COLO668 (cell line): ENCODE measurements around the gene CILP2.

Experiments used
- DNase-seq: peaks from one replicate; lab custom pipeline; 2025; ENCODE audit not compliant: unreplicated experiment; lab: John Stamatoyannopoulos, UW

Gene CILP2

DNA sequence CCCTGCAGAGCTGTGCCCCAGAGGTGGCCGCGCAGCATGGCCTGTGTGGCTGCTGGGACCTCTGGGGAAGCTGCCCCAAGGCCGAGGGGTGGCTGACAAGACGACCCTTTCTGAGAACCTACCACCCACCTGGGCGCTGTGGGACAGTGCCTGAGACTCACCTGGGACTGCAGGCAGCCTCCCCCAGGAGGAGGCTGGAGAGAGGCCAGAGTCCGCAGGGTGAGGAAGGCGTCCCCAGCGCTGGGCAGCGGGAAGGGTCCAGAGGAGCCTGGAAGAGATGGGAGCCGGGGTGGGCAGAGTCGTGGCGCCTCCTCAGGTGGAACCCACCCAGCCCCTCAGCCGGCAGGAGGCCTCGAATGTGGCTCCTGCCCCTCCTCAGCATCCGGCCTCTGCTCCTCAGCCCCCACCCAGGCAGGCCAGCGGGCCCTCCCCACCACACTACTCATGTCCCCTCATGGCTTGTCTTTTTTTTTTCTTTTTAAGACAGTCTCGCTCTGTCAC is 25.3 kb downstream of the CILP2 start:
- DNase-seq: no peak

DNA sequence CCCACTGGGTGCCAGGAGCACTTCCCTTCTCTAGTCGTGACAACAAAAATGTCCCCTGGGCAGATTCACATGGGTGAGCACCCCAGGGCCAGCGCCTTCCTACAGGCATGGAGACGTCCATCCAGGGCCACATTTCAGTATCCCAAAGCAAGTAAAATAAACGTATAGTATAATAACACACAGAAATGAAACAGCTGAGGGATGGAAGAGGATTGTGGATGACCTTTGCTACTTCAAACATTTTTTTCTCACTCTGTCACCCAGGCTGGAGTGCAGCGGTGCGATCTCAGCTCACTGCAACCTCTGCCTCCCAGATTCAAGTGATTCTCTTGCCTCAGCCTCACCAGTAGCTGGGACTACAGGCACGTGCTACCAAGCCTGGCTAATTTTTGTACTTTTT is 28.2 kb downstream of the CILP2 start:
- DNase-seq: no peak

DNA sequence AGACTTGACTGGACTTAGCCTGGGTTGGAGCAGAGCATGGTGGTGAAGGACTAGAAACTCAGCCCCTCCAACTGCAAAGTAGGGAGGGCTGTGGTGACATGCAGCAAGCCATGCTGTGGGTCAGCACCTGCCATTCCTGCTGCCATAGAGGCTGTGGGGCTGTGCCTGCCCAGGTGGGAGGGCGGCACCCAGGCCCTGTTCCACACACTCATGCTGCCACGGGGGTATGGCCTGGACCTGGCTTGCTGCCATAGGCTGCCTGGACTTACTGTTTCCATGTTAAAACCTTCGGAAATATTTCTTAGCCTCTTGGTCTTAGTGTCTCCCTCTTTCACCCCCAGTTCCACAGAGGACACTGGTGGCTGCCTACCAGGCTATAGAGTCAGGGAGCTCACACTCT is 29.3 kb downstream of the CILP2 start:
- no peak for DNase-seq

GRCh38 chr19:19568802-19569756 is 31.0 kb downstream of the CILP2 start:
- no peak for DNase-seq

GRCh38 chr19:19570571-19570970 is 32.5 kb downstream of the CILP2 start:
- no peak for DNase-seq

DNA sequence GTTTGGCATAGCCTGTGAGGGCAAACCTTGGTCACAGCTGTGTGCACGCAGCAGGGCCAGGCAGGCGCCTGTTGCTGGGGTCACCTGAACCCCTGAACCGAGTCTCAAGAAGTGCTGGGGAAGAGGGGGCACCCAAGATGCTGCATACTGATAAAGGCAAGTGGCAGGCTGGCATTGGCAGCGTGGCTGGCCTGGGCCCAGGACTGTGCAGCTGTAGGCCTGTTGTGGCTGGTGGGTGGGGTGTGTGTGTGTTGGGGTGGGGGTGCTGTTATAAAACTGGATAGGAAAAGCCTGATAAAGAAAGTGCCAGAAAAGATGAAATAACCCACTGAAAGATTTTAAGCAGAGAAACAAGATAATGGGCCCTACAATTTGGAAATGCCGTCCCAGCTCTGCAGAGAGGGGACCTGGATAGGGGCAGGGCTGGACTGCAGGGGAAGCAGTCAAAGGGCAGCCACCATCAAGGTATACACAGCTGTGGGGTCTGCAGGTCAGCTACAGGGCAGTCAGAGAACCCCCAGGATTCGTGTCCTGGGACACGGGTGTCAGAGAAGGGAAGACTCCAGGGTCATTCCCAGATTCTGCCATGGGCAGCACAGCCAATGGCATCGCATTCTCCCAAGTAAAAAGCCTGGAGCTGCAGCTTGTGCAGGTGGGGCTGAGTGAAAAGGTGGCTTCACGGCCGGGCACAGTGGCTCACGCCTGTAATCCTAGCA is 33.2 kb downstream of the CILP2 start:
- no peak for DNase-seq

- DNase-seq: no peak
These were observed 37.3 kb downstream of the CILP2 start for GRCh38 chr19:19575411-19575810.

DNA sequence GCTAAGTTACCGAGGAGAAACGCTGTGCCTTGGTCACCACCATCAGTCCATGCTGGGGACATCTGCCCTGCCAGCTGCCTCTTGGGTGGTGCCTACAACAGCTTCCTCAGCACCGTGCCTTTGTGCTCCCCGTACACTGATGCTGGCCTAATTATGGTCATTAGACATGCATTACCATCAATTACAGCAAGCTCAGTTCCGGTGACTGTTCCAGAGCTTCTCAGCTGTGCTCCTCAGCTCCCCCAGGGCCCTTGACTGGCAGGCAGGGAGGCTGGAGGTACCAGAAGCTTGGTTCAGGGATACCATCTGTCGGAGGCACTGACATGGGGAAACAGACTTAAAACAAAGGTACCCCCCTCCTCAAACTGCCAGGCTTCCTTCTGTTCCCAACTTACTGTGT is 40.2 kb downstream of the CILP2 start:
- no peak for DNase-seq

- DNase-seq: no peak
These were observed 41.7 kb downstream of the CILP2 start for GRCh38 chr19:19579533-19580361.

- DNase-seq: no peak
These were observed 42.4 kb downstream of the CILP2 start for GRCh38 chr19:19580418-19580817.

- no peak for DNase-seq
These were observed 43.3 kb downstream of the CILP2 start for GRCh38 chr19:19581391-19581790.

DNA sequence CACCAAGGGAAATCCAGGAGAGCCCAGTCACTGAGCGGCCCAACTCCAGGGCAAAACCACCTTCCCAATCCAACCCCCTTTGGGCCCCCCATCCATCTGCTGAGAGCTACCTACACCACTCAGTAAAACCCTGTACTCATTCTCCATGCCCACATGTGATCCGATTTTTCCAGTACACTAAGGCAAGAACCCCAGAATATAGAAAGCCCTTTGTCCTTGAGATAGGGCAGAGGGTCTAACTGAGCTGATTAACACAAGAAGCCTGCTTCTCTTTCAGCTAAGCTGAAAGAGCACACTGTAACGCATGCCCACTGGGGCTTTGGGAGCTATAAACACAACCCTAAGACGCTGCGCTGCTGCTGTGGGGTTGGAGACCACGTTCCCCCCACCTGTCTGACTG is 44.4 kb downstream of the CILP2 start:
- no peak for DNase-seq

GRCh38 chr19:19584356-19584755 is 46.3 kb downstream of the CILP2 start:
- DNase-seq: no peak

DNA sequence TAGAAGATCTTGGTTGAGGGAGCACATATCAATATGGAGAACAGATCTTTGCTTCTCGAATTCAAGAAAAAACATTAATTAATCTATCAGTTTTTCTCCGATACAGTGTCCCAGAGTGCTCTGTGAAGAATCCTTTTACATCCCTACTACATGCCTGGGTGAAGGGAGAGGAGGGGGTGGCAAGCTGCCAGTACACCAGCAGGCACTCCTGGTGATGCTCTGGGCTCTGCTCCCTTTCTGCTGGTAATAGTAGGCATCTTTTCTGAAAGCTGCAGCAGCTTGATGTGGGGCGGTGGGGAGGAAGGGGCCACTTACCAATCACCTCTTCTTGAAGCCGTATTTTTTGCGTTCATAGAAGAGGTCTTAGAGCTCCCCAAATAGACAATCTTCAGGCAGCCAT is 49.7 kb downstream of the CILP2 start:
- DNase-seq: no peak

GRCh38 chr19:19588546-19588945 is 50.5 kb downstream of the CILP2 start:
- DNase-seq: no peak

DNA sequence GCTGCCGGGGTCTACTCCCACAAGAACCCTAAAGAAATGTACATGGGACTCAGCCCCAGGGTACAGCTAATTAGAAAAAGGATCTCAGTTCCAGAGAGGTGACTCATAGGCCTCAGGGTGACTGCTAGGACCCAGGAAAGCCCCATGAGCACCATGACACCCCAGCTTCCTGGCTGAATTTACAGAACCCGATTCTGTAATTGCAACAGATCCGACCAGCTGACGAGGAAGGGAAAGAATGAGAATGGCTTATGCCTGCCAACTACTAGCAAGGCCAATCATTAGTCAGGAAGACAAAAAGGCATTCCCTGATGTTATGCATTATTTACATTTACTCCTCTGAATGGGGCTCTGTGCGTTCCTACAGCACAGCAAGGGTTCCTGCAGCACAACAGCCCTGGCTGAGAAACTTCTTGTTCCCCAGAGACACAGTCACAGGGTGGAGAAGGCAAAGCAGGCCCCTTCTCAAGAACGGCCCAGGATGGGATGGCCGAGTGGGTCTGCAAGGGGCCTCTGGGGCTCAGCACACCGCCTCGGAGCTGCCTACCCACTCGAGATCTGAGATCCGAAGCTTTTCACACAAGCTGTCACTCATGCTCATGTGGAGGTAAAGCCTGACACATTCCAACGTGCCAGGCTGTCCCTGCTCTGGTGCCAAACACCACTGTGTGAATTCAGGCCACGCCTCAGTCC is 53.2 kb downstream of the CILP2 start:
- DNase-seq: no peak

DNA sequence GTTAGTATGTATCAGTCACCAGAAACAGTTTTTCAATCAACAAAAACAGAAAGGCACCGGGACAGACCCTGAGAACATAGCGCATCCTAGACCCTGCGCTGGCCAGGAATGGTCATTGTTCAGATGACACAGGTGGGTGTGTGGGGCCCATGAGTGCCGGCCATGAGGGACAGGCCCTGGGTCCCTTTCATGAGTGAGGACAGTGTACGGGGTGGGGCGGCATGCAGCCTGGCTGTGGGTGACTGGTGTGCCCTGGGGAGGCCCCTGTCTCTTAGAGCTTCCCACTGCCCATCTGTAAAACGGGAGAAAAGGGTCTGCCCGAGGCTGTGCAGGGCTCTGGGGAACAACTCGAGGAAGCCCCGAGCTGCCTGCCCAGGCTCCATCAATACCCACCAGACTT is 54.6 kb downstream of the CILP2 start:
- no peak for DNase-seq

DNA sequence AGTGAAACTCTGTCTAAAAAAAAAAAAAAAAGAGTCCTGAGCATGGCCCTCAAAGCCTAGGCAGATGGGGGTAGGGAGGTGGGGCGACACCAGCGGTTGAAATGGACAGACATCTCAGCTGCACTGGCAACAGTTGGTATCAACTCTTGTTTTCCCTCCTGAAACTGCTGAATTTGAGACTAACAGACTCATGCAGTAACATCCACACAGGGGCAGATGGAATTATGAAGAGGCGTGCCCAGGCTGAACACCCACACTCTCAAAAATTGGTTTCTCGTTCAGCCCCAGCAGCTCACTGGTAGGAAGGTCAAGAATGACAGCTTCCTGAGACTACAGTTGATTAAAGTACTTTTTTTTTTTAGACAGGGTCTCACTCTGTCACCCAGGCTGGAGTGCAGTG is 56.3 kb downstream of the CILP2 start:
- no peak for DNase-seq

- no peak for DNase-seq
These were observed 57.2 kb downstream of the CILP2 start for GRCh38 chr19:19595171-19595701.
